Measurements from ENCODE around the gene CMSS1.

- TF ChIP-seq CTCF (IDR thresholded peaks at IDR 0.05) = no peak
- TF ChIP-seq POLR2A (IDR thresholded peaks at IDR 0.05) = no peak
These were observed 16.7 kb downstream of the CMSS1 start for GRCh38 chr3:99834211-99834957.

Measured in Peyer's patch (tissue), 4 donors.